ENCODE measurements around the gene SEC24C. TPM values are rescaled to one million over a fixed set of nuclear protein-coding genes. Genes with fewer than 3 reads are reported as not detected.

Gene SEC24C
- total RNA-seq, 1 donor from 2014 or later, result 89.8 TPM

- TF ChIP-seq, protein P1, sequence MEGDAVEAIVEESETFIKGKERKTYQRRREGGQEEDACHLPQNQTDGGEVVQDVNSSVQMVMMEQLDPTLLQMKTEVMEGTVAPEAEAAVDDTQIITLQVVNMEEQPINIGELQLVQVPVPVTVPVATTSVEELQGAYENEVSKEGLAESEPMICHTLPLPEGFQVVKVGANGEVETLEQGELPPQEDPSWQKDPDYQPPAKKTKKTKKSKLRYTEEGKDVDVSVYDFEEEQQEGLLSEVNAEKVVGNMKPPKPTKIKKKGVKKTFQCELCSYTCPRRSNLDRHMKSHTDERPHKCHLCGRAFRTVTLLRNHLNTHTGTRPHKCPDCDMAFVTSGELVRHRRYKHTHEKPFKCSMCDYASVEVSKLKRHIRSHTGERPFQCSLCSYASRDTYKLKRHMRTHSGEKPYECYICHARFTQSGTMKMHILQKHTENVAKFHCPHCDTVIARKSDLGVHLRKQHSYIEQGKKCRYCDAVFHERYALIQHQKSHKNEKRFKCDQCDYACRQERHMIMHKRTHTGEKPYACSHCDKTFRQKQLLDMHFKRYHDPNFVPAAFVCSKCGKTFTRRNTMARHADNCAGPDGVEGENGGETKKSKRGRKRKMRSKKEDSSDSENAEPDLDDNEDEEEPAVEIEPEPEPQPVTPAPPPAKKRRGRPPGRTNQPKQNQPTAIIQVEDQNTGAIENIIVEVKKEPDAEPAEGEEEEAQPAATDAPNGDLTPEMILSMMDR (IDR thresholded peaks at IDR 0.05), result no peak
- DNase-seq (peak; percentile 80), ATAC-seq (ENCODE audit: low read depth) (peak; percentile 67)
- Mint-ChIP-seq H3K4me1 (peaks cover 64% of the 10 kb centered on the region), H3K4me3 (peak overlapping the region; percentile 91), H3K9me3 (no peaks in the 10 kb centered on the region), H3K27me3 (no peaks in the 10 kb centered on the region), H3K36me3 (ENCODE audit: low read depth) (peaks cover 78% of the 10 kb centered on the region), H3K27ac (peak overlapping the region; percentile 91)
- POLR2A ChIA-PET, result interaction anchor here (0.5 to 3.3 kb wide), 26 partner anchors 9 to 1884 kb away, joined by 3 to 77 read pairs (median 4); partner anchors contain the start of genes AP3M1, CAMK2G, CHCHD1 and NDST2
- CTCF ChIA-PET, result interaction anchor here (0.8 to 2.8 kb wide), 7 partner anchors 9 to 107 kb away, joined by 3 to 19 read pairs (median 5); partner anchors contain the start of gene CHCHD1
- intact Hi-C loops (cut with micrococcal nuclease), result loop anchor here (1.0 to 5.0 kb wide), 7 partner anchors 13 to 1055 kb away; partner anchors contain the start of genes KAT6B, NDST2, SEC24C and ZSWIM8
Measured at GRCh38 chr10:73772281-73773151, 28.3 kb downstream of the SEC24C start.

DNA sequence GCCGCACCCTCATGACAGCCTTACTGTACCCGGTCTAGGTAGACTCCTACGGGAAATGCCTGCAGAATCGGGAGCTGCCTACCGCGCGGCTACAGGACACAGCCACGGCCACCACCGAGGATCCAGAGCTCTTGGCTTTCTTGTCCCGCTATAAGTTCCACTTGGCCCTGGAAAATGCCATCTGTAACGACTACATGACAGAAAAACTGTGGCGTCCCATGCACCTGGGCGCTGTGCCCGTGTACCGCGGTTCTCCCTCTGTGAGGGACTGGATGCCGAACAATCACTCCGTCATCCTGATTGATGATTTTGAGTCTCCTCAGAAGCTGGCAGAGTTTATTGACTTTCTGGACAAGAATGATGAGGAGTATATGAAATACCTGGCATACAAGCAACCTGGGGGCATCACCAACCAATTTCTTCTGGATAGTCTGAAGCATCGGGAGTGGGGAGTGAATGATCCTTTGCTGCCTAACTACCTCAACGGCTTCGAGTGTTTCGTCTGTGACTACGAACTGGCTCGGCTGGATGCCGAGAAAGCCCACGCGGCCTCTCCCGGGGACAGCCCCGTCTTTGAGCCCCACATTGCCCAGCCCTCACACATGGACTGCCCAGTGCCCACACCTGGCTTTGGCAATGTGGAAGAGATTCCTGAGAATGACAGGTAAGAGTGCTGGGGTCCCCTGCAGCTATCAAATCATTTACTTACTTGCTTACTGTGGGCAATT lies 29.1 kb downstream of the SEC24C start:
- Mint-ChIP-seq H3K27ac (peak overlapping the region; percentile 91), H3K4me3 (peak overlapping the region; percentile 91), H3K27me3 (no peaks in the 10 kb centered on the region), H3K9me3 (no peaks in the 10 kb centered on the region), H3K36me3 (ENCODE audit: low read depth) (peaks cover 74% of the 10 kb centered on the region), H3K4me1 (peaks cover 60% of the 10 kb centered on the region)
- POLR2A ChIA-PET, result interaction anchor here (0.5 to 3.3 kb wide), 20 partner anchors 9 to 1885 kb away, joined by 3 to 77 read pairs (median 7); partner anchors contain the start of genes AP3M1, CAMK2G, CHCHD1 and NDST2
- ATAC-seq (ENCODE audit: low read depth), result no peak
- no peak for DNase-seq
- TF ChIP-seq, protein P1 (IDR thresholded peaks at IDR 0.05), result no peak
- intact Hi-C loops (cut with micrococcal nuclease), result loop anchor here (2.0 to 5.0 kb wide), 2 partner anchors 43 to 1054 kb away; partner anchors contain the start of gene KAT6B
- CTCF ChIA-PET, result interaction anchor here (1.2 to 2.8 kb wide), 5 partner anchors 8 to 106 kb away, joined by 5 to 19 read pairs (median 5); partner anchors contain the start of gene CHCHD1

DNA sequence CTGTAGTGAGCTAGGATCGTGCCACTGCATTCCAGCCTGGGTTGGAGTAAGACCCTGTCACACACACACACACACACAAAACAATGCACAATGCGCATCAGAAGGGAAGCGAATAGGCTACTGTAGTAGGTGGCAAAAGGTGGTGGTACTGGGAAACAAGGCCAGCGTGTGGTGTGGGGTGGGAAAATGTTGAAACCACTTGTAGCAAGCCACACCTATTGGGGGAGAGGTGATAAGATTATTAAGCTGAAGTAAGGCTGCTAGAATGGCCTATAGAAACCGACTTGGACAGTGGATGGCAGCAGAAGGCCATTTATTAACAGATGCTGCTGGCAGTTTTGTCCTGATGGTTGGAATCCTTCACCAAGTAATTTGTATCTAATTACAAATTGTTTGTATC lies 30.5 kb downstream of the SEC24C start:
- H3K4me1 Mint-ChIP-seq, result peaks cover 48% of the 10 kb centered on the region
- H3K9me3 Mint-ChIP-seq, result no peaks in the 10 kb centered on the region
- H3K27ac Mint-ChIP-seq, result peak overlapping the region; percentile 5
- peak overlapping the region; percentile 91 for H3K4me3 Mint-ChIP-seq
- ATAC-seq (ENCODE audit: low read depth), result no peak
- TF ChIP-seq, protein P1 (IDR thresholded peaks at IDR 0.05), result no peak
- CTCF ChIA-PET, result no interaction called here
- intact Hi-C loops (cut with micrococcal nuclease), result loop anchor here (5.0 kb wide), 1 partner anchor 1053 kb away; the partner anchor contains the start of gene KAT6B
- no peak for DNase-seq
- POLR2A ChIA-PET, result interaction anchor here (0.8 to 3.3 kb wide), 2 partner anchors 8 to 31 kb away, joined by 3 to 77 read pairs; partner anchors contain the start of gene CHCHD1
- no peaks in the 10 kb centered on the region for H3K27me3 Mint-ChIP-seq
- peaks cover 67% of the 10 kb centered on the region for H3K36me3 Mint-ChIP-seq (ENCODE audit: low read depth)

- ChIA-PET CTCF (no interaction called here), POLR2A (interaction anchor here (0.6 to 1.2 kb wide), 3 partner anchors 10 to 96 kb away, joined by 3 to 5 read pairs (median 5); partner anchors contain the start of gene SEC24C)
- ATAC-seq (ENCODE audit: low read depth) (no peak), DNase-seq (no peak)
- Mint-ChIP-seq H3K4me3 (no peak overlapping the region), H3K9me3 (no peaks in the 10 kb centered on the region), H3K4me1 (peaks cover 56% of the 10 kb centered on the region), H3K36me3 (ENCODE audit: low read depth) (peaks cover 48% of the 10 kb centered on the region), H3K27me3 (no peaks in the 10 kb centered on the region), H3K27ac (no peak overlapping the region)
- TF ChIP-seq, protein P1 (IDR thresholded peaks at IDR 0.05), result no peak
- intact Hi-C loops (cut with micrococcal nuclease), result no loop called here
Measured at GRCh38 chr10:73779018-73779417, 34.8 kb downstream of the SEC24C start.
